ENCODE data around the gene CEP68. TPM values are rescaled to one million over a fixed set of nuclear protein-coding genes. Genes with fewer than 3 reads are reported as not detected.

The CEP68 gene
- total RNA-seq, 1 experiment from 2014 or later: 7.2 TPM

- intact Hi-C loops (cut with micrococcal nuclease): no loop called here
- POLR2A ChIA-PET: interaction anchor here (1.5 kb wide), 1 partner anchor 19 kb away, joined by 4 read pairs; no protein-coding TSS in a partner anchor
- Mint-ChIP-seq H3K4me3 (ENCODE audit: unreplicated experiment) (no peak overlapping the region), H3K27me3 (ENCODE audit: insufficient read depth, unreplicated experiment) (no peaks in the 10 kb centered on the region), H3K4me1 (ENCODE audit: insufficient read depth, unreplicated experiment) (peaks cover 13% of the 10 kb centered on the region), H3K36me3 (ENCODE audit: insufficient read depth, unreplicated experiment) (no peaks in the 10 kb centered on the region), H3K27ac (ENCODE audit: low read depth, unreplicated experiment) (no peak overlapping the region), H3K9me3 (ENCODE audit: unreplicated experiment) (no peaks in the 10 kb centered on the region)
- CTCF ChIA-PET: interaction anchor here (6.7 kb wide), 1 partner anchor 109 kb away, joined by 36 read pairs; no protein-coding TSS in a partner anchor
- DNase-seq (ENCODE audit: unreplicated experiment): no peak
- no peak for TF ChIP-seq CTCF (IDR thresholded peaks at IDR 0.05; ENCODE audit: unreplicated experiment)
- no TSS peak for BruUV-seq (replicated peaks)
Measured at GRCh38 chr2:65026154-65026553, 30.1 kb upstream of the CEP68 start.

- H3K4me3 Mint-ChIP-seq (ENCODE audit: unreplicated experiment): no peak overlapping the region
- no peak for TF ChIP-seq CTCF (IDR thresholded peaks at IDR 0.05; ENCODE audit: unreplicated experiment)
- ChIA-PET POLR2A (interaction anchor here (1.5 kb wide), 1 partner anchor 20 kb away, joined by 4 read pairs; no protein-coding TSS in a partner anchor), CTCF (interaction anchor here (6.7 kb wide), 1 partner anchor 109 kb away, joined by 36 read pairs; no protein-coding TSS in a partner anchor)
- DNase-seq (ENCODE audit: unreplicated experiment): no peak
- no peaks in the 10 kb centered on the region for H3K27me3 Mint-ChIP-seq (ENCODE audit: insufficient read depth, unreplicated experiment)
- no peaks in the 10 kb centered on the region for H3K36me3 Mint-ChIP-seq (ENCODE audit: insufficient read depth, unreplicated experiment)
- intact Hi-C loops (cut with micrococcal nuclease): no loop called here
- no TSS peak for BruUV-seq (replicated peaks)
- H3K9me3 Mint-ChIP-seq (ENCODE audit: unreplicated experiment): no peaks in the 10 kb centered on the region
- H3K4me1 Mint-ChIP-seq (ENCODE audit: insufficient read depth, unreplicated experiment): peaks cover 20% of the 10 kb centered on the region
- H3K27ac Mint-ChIP-seq (ENCODE audit: low read depth, unreplicated experiment): no peak overlapping the region
Measured at GRCh38 chr2:65026704-65027464, 29.3 kb upstream of the CEP68 start.

GRCh38 chr2:65027616-65028244 is 28.5 kb upstream of the CEP68 start:
- intact Hi-C loops (cut with micrococcal nuclease): no loop called here
- ChIA-PET POLR2A (no interaction called here), CTCF (interaction anchor here (6.7 kb wide), 1 partner anchor 110 kb away, joined by 36 read pairs; no protein-coding TSS in a partner anchor)
- H3K36me3 Mint-ChIP-seq (ENCODE audit: insufficient read depth, unreplicated experiment): no peaks in the 10 kb centered on the region
- H3K9me3 Mint-ChIP-seq (ENCODE audit: unreplicated experiment): no peaks in the 10 kb centered on the region
- no peak for DNase-seq (ENCODE audit: unreplicated experiment)
- H3K27me3 Mint-ChIP-seq (ENCODE audit: insufficient read depth, unreplicated experiment): no peaks in the 10 kb centered on the region
- H3K4me1 Mint-ChIP-seq (ENCODE audit: insufficient read depth, unreplicated experiment): peaks cover 24% of the 10 kb centered on the region
- TF ChIP-seq CTCF (IDR thresholded peaks at IDR 0.05; ENCODE audit: unreplicated experiment): no peak
- no peak overlapping the region for H3K27ac Mint-ChIP-seq (ENCODE audit: low read depth, unreplicated experiment)
- no peak overlapping the region for H3K4me3 Mint-ChIP-seq (ENCODE audit: unreplicated experiment)
- no TSS peak for BruUV-seq (replicated peaks)

Data from MCF 10A (cell line).